LNCAP (cell line): Measurements from ENCODE around the gene MYO3A.

Experiments
- TF ChIP-seq, protein P1 (sequence below): fragments of 450-650 bp; IDR thresholded peaks from 2 replicates; pipeline ENCODE4 v1.5.1; 2017; ENCODE audit warnings: mild to moderate bottlenecking

Gene MYO3A

GRCh38 chr10:26173837-26174236, 239.8 kb downstream of the MYO3A start:
- TF ChIP-seq, protein P1, sequence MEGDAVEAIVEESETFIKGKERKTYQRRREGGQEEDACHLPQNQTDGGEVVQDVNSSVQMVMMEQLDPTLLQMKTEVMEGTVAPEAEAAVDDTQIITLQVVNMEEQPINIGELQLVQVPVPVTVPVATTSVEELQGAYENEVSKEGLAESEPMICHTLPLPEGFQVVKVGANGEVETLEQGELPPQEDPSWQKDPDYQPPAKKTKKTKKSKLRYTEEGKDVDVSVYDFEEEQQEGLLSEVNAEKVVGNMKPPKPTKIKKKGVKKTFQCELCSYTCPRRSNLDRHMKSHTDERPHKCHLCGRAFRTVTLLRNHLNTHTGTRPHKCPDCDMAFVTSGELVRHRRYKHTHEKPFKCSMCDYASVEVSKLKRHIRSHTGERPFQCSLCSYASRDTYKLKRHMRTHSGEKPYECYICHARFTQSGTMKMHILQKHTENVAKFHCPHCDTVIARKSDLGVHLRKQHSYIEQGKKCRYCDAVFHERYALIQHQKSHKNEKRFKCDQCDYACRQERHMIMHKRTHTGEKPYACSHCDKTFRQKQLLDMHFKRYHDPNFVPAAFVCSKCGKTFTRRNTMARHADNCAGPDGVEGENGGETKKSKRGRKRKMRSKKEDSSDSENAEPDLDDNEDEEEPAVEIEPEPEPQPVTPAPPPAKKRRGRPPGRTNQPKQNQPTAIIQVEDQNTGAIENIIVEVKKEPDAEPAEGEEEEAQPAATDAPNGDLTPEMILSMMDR: no peak

DNA sequence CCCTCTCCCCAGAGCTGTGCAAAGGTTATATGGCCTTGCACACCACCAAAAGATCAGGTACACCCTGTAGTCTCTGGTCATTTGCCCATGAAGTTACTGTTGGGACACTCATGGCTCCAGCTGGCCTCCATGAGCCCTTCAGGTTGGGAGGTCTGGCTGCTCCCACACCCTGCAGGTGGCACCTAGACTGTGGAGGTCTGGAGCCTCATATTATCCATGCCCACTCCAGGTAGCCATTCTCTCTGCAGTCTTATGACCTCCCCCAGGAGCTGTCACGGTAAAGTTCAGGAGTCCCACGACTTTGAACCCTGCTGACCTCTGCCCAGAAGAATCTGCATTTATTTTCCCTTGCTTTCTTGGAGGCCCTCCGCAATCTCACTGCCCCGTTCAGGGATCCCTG, 243.3 kb downstream of the MYO3A start:
- TF ChIP-seq, protein P1: no peak

DNA sequence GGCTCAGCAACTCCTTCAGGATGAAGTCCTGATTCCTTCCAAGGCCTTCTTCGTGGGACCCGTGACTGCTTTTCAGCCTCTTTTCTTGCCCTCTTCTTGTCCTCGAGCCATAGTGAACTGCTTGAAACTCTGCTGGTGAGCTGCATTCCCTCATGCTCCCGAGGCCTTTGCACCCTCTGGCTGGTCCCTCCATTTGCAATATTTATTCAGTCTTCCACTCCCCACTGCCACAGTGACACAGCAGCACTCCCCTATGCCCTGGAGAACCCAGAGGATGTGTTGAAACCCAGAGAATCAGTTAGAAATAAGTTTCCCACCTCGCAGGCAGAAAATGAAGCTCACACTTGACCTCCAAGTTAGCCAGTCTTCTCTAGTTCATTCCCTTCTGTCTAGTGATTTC, 260.2 kb downstream of the MYO3A start:
- TF ChIP-seq, protein P1: no peak

GRCh38 chr10:26197248-26197647, 263.2 kb downstream of the MYO3A start:
- TF ChIP-seq, protein P1: no peak

DNA sequence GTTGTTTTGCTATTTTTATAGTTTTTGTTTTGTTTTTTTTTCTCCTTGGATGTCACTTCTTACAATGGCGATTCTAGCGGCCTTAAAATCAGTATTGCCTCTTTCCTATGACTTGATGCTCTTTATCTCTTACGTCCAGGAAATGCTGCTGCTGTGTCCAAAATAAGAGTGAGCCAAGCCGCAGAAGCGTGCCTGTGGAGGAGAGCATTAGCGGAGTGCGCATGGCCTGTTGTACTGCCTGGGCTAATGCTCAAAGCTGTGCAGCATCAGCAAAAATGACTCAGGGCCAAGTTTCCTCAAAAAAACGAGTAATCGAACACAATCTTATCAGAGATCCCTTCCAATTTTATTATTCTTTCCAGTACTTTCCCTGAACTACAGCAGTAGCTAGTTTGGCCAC, 264.1 kb downstream of the MYO3A start:
- TF ChIP-seq, protein P1: no peak

DNA sequence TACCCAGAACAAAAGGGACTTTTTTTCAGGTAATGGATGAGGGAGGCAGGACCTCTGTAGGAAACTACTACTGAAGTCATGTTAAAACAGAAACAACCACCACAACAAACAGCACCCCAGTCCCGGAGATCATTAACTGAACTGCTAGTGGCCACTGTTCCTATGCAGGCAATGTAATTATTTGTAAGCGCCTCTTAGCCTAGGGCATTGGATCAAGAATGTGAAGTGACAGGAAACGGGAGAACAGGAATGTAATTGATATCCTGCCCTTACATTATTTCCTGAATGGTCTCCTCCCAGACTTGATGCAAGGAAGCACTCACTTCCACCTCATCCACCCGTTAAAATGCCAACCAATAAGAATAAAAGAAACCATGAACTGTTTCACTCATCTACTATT, 265.8 kb downstream of the MYO3A start:
- TF ChIP-seq, protein P1: no peak

GRCh38 chr10:26205223-26205622, 271.2 kb downstream of the MYO3A start:
- TF ChIP-seq, protein P1: no peak

DNA sequence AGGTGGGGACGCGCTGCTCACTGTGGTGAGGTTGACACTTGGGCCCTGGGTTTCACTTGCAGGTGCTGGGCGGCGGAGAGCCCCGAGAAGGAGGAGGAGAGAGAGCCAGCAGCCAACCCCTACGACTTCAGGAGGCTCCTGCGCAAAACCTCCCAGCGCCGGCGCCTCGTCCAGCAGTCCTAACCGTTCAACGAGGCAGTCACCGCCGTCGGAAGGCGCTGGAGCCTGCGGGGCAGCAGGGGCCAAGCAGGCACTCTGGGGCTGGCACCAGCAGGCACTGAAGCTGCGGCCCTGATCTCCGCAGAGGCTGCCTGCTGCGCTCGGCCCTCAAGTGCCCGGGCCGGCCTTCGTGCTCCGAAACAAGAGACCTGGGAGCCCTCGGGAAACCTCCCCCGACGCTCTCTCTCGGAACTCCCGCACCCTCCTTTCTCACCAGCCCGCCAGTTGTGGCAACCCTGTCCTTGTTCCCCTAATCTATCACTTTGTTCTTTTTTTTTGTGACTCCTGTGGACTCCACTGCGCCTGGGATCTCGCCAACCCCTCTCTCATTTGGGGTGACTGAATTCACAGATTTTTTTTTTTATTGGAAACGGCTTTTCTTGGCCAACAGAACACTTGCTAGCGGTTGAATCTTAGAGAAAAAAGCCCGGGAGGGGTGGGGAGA, 277.9 kb downstream of the MYO3A start:
- TF ChIP-seq, protein P1: no peak
